Cardiac fibroblast (primary cell): Measurements from ENCODE around the gene BLM.
A peak's percentile ranks its signal among the peaks of the same experiment; 100 is the strongest.
"Not testable (repeated sequence)": the region's sequence is repeated elsewhere in the genome, so short reads cannot be mapped to it uniquely, and the experiment has no call there.

Experiments used
- DNase-seq, 2 donors: peaks; one replicate each; pipeline versions ENCODE4 v3.0.0 to v3.0.0-alpha.2; 2010; ENCODE audit warnings: low read depth in 2 of 2
- H3K4me3 ChIP-seq, 2 donors: replicated peaks in 1 of 2; 1 replicate in 1 of 2; 2 replicates in 1 of 2; pipeline ENCODE4 v1.5.1; 2011; ENCODE audit warnings: low read depth in 2 of 2, low read length in 2 of 2, mild to moderate bottlenecking in 2 of 2, moderate library complexity in 1 of 2
- TF ChIP-seq, protein P1 (sequence below): IDR thresholded peaks from one replicate; pipeline ENCODE4 v1.5.1; 2011; ENCODE audit warnings: low read depth, mild to moderate bottlenecking, low read length, inconsistent platforms

The BLM gene

DNA sequence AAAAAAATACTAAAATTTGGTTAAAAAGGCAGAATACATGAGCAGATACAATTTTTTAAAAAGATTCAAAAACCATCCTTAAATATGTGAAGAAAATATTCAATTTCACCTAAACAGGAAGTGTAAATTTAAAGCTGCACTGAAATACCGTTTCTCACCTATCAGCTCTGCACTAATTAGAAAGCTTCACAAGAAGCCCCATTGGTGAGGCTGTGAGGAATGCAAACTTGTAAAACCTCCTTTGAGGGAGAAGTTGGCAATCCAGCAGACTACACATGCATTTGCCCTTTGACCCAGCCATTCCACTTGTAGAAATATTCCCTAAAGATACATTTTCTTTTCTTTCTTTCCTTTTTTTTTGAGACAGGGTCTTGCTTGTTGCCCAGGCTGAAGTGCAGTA lies 18.8 kb downstream of the BLM start:
- H3K4me3 ChIP-seq: no peak overlapping the region
- DNase-seq: no peak
- TF ChIP-seq, protein P1, sequence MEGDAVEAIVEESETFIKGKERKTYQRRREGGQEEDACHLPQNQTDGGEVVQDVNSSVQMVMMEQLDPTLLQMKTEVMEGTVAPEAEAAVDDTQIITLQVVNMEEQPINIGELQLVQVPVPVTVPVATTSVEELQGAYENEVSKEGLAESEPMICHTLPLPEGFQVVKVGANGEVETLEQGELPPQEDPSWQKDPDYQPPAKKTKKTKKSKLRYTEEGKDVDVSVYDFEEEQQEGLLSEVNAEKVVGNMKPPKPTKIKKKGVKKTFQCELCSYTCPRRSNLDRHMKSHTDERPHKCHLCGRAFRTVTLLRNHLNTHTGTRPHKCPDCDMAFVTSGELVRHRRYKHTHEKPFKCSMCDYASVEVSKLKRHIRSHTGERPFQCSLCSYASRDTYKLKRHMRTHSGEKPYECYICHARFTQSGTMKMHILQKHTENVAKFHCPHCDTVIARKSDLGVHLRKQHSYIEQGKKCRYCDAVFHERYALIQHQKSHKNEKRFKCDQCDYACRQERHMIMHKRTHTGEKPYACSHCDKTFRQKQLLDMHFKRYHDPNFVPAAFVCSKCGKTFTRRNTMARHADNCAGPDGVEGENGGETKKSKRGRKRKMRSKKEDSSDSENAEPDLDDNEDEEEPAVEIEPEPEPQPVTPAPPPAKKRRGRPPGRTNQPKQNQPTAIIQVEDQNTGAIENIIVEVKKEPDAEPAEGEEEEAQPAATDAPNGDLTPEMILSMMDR: no peak

DNA sequence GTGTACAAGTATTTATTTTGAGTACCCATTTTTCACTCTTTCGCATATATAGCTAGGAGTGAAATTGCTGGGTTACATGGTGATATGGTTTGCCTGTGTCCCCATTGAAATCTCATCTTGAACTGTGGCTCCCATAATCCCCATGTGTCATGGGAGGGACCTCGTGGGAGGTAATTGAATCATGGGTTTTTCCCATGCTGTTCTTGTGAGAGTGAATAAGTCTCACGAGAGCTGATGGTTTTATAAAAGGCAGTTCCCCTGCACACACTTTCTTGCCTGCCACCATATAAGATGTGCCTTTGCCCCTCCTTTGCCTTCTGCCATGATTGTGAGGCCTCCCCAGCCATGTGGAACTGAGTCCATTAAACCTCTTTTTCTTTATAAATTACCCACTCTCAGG lies 23.4 kb downstream of the BLM start:
- DNase-seq: peak in 1 of 2 donors; percentile 17
- H3K4me3 ChIP-seq: not testable (repeated sequence)

DNA sequence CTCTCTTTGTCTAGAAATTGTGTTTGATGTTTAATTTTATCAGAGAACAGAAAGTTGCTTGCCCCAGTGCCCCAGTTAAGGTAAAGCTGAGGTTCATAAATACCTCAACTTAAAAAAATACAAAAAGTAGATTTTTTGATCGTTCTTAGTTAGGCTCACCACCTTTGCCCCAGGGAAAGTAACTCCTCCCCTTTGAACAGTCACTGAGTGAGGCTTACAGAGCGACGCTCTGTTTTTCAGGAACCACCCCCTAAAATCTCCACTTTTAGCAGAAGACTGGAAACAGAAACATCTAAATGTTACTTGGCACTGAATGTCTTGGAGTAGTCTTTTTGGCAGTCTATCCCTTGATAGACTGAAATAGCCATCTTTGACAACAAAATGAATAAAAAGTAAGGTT lies 24.9 kb downstream of the BLM start:
- TF ChIP-seq, protein P1: no peak
- no peak overlapping the region for H3K4me3 ChIP-seq
- DNase-seq: no peak

DNA sequence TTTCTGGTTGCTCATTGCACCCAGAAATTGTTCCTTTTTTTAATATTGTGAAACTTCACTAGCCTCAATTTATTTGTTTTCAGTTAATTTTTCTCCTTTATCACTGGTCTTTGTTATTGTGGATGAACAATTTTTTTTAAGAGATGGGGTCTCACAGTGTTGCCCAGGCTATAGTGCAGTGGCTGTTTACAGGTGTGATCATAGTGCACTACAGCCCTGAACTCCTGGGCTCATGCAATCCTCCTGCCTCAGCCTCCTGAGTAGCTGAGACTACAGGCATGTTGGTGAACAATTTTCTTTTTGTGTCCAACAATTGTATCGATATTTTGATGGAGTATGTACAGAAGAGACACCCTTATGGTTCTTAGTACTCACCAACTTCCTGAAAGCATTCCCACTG lies 26.3 kb downstream of the BLM start:
- H3K4me3 ChIP-seq: no peak overlapping the region
- TF ChIP-seq, protein P1: no peak
- DNase-seq: no peak

DNA sequence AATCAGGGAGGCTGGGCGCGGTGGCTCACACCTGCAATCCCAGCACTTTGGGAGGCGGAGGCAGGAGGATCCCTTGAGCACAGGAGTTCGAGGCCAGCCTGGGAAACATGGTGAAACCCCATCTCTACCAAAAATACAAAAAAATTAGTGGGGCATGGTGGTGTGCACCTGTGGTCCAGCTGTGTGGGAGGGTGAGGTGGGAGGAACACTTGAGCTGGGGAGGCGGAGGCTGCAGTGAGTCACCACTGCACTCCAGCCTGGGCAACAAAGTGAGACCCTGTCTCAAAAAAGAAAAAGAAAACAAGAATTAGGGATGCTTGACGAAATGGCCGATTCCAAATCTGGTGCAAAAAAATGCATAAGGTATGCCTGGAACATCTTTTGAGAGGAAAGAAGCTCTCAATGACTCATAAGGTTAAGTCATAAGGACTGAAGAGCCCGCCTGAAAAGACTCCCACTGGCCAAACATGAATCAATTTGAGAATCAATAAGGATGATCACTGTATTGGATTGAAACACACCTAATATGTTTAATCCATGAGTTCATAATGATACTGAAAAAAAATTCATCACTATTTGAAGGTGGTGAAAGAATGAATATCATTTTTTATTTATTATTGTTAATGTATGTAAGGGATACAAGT lies 27.7 kb downstream of the BLM start:
- no peak for DNase-seq
- TF ChIP-seq, protein P1: no peak
- H3K4me3 ChIP-seq: no peak overlapping the region

DNA sequence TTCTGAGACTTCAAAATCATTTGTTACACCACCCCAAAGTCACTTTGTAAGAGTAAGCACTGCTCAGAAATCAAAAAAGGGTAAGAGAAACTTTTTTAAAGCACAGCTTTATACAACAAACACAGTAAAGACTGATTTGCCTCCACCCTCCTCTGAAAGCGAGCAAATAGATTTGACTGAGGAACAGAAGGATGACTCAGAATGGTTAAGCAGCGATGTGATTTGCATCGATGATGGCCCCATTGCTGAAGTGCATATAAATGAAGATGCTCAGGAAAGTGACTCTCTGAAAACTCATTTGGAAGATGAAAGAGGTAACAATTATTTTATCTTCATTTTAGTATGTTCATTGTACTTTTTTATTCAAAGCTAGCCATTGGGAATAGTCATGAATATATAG lies 32.6 kb downstream of the BLM start:
- TF ChIP-seq, protein P1: no peak
- DNase-seq: no peak
- H3K4me3 ChIP-seq: no peak overlapping the region

DNA sequence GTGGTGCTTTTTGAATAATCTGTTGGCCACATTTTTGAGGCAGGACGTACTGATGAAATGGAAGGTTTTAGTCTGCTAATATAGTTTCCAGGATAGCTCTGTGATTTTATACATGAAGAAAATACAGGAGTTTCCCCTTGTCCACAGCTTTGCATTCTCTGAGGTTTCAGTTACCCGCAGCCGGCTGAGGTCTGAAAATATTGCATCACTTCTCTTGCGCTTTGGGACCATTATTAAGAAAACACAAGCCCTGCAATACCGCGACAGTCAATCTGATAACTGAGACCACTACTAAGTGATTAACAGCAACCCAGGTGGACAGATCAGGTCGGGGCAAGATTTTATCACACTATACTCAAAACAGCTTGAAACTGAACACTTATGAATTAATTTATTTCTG lies 33.0 kb downstream of the BLM start:
- DNase-seq: no peak
- TF ChIP-seq, protein P1: no peak
- no peak overlapping the region for H3K4me3 ChIP-seq
